ENCODE measurements around the gene RRP1B. TPM values are rescaled to one million over a fixed set of nuclear protein-coding genes. Genes with fewer than 3 reads are reported as not detected.

The RRP1B gene
- total and polyA plus RNA-seq, 2 of the 13 experiments (the other 11 are each of a cell fraction or from before 2014, with no cell fraction given): 16.3 to 46.2 TPM

DNA sequence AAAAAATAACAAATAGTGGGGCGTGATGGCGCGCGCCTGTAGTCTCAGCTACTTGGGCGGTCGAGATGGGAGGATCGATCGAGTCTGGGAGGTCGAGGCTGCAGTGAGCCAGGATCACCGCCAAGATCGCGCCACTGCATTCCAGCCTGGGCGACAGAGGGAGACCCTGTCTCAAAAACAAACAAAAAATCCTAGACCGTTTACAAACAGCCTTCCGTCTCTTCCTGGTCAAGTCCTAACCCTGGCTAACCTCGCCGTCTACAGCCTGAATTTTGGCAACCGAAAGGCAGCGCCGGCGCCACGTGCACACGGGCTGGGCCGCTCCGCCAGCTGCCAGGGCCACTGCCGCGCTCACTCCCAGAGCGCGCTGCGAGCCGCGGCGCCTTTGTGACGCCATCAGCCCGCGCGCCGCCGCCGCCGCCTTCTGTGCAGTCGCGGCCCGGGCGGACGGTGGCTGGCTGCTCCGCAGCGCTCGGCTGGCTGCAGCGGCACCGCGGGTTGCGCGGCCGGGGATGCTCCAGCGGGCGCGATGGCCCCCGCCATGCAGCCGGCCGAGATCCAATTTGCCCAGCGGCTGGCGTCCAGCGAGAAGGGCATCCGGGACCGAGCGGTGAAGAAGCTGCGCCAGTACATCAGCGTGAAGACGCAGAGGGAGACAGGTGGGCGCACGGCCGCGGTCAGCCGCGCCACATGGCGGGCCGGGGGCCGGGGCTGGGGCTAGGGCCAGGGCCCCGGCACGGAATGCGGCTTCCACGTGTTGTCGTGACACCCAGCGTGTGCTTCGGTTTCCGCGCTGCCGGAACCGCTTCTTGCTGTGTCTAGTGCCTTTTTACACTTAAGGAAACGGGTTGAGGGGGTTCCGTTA lies at the start of gene RRP1B, which contains the start of gene HSF2BP (continued):
- TF ChIP-seq NR2F6 (IDR thresholded peaks at IDR 0.05) (no peak), NR2F6 (CRISPR knock-in tag; IDR thresholded peaks at IDR 0.05) (peak; percentile 52; the same call in 1 of the 2 replicates), CREM (IDR thresholded peaks at IDR 0.05) (peak; percentile 57; the same call in 1 of the 2 replicates), CREM (CRISPR knock-in tag; IDR thresholded peaks at IDR 0.05) (peak; percentile 71; the same call in 1 of the 2 replicates), ZNF430 (CRISPR knock-in tag; IDR thresholded peaks at IDR 0.05) (0 out of 2 replicates have a peak, but pooled peaks have one; percentile 37), SRSF4 (IDR thresholded peaks at IDR 0.05; ENCODE audit: low read depth, low read length, poor library complexity, severe bottlenecking) (no peak), ZFP36 (IDR thresholded peaks at IDR 0.05; ENCODE audit: borderline replicate concordance, low read depth, low read length, partially characterized antibody) (no peak), MLLT10 (CRISPR knock-in tag; IDR thresholded peaks at IDR 0.05) (no peak), GATAD1 (CRISPR knock-in tag; IDR thresholded peaks at IDR 0.05) (peak; percentile 93), YEATS2 (CRISPR knock-in tag; IDR thresholded peaks at IDR 0.05; ENCODE audit: borderline replicate concordance) (peak; percentile 68; the same call in 1 of the 2 replicates), IRF2 (CRISPR knock-in tag; IDR thresholded peaks at IDR 0.05) (peak; percentile 73; the same call in 1 of the 2 replicates), ZNF143 (CRISPR knock-in tag; IDR thresholded peaks at IDR 0.05) (peak; percentile 87), ZNF232 (CRISPR knock-in tag; IDR thresholded peaks at IDR 0.05; ENCODE audit: borderline replicate concordance) (peak; percentile 95), GABPA (IDR thresholded peaks at IDR 0.05; ENCODE audit: low read depth, low read length) (no peak), GABPA (CRISPR knock-in tag; IDR thresholded peaks at IDR 0.05; ENCODE audit: low read depth) (no peak), HCFC1 (IDR thresholded peaks at IDR 0.05; ENCODE audit: low read depth, low read length) (peak; percentile 66), GZF1 (CRISPR knock-in tag; IDR thresholded peaks at IDR 0.05) (0 out of 2 replicates have a peak, but pooled peaks have one; percentile 32), ZEB1 (IDR thresholded peaks at IDR 0.05; ENCODE audit: insufficient replicate concordance, low read depth) (no peak)
- TF ChIP-seq, protein P1, sequence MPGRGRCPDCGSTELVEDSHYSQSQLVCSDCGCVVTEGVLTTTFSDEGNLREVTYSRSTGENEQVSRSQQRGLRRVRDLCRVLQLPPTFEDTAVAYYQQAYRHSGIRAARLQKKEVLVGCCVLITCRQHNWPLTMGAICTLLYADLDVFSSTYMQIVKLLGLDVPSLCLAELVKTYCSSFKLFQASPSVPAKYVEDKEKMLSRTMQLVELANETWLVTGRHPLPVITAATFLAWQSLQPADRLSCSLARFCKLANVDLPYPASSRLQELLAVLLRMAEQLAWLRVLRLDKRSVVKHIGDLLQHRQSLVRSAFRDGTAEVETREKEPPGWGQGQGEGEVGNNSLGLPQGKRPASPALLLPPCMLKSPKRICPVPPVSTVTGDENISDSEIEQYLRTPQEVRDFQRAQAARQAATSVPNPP (CRISPR knock-in tag; IDR thresholded peaks at IDR 0.05): peak; percentile 95
- TF ChIP-seq, protein P2, sequence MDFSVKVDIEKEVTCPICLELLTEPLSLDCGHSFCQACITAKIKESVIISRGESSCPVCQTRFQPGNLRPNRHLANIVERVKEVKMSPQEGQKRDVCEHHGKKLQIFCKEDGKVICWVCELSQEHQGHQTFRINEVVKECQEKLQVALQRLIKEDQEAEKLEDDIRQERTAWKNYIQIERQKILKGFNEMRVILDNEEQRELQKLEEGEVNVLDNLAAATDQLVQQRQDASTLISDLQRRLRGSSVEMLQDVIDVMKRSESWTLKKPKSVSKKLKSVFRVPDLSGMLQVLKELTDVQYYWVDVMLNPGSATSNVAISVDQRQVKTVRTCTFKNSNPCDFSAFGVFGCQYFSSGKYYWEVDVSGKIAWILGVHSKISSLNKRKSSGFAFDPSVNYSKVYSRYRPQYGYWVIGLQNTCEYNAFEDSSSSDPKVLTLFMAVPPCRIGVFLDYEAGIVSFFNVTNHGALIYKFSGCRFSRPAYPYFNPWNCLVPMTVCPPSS (IDR thresholded peaks at IDR 0.05): no peak
- TF ChIP-seq, protein P3, sequence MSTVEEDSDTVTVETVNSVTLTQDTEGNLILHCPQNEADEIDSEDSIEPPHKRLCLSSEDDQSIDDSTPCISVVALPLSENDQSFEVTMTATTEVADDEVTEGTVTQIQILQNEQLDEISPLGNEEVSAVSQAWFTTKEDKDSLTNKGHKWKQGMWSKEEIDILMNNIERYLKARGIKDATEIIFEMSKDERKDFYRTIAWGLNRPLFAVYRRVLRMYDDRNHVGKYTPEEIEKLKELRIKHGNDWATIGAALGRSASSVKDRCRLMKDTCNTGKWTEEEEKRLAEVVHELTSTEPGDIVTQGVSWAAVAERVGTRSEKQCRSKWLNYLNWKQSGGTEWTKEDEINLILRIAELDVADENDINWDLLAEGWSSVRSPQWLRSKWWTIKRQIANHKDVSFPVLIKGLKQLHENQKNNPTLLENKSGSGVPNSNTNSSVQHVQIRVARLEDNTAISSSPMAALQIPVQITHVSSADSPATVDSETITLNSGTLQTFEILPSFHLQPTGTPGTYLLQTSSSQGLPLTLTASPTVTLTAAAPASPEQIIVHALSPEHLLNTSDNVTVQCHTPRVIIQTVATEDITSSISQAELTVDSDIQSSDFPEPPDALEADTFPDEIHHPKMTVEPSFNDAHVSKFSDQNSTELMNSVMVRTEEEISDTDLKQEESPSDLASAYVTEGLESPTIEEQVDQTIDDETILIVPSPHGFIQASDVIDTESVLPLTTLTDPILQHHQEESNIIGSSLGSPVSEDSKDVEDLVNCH (CRISPR knock-in tag; IDR thresholded peaks at IDR 0.05): 0 out of 2 replicates have a peak, but pooled peaks have one; percentile 30
- TF ChIP-seq, protein P4, sequence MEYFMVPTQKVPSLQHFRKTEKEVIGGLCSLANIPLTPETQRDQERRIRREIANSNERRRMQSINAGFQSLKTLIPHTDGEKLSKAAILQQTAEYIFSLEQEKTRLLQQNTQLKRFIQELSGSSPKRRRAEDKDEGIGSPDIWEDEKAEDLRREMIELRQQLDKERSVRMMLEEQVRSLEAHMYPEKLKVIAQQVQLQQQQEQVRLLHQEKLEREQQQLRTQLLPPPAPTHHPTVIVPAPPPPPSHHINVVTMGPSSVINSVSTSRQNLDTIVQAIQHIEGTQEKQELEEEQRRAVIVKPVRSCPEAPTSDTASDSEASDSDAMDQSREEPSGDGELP (IDR thresholded peaks at IDR 0.05; ENCODE audit: borderline replicate concordance, low read depth): peak; percentile 69; the same call in 1 of the 2 replicates
- TF ChIP-seq, protein P5, sequence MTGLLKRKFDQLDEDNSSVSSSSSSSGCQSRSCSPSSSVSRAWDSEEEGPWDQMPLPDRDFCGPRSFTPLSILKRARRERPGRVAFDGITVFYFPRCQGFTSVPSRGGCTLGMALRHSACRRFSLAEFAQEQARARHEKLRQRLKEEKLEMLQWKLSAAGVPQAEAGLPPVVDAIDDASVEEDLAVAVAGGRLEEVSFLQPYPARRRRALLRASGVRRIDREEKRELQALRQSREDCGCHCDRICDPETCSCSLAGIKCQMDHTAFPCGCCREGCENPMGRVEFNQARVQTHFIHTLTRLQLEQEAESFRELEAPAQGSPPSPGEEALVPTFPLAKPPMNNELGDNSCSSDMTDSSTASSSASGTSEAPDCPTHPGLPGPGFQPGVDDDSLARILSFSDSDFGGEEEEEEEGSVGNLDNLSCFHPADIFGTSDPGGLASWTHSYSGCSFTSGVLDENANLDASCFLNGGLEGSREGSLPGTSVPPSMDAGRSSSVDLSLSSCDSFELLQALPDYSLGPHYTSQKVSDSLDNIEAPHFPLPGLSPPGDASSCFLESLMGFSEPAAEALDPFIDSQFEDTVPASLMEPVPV (CRISPR knock-in tag; IDR thresholded peaks at IDR 0.05): peak; percentile 92; the same call in 1 of the 2 replicates
